AG08396 (cell line): Measurements from ENCODE around the gene DSG3.

ENCODE experiments used
- DNase-seq: peaks from one replicate; pipeline ENCODE4 v3.0.0; 2012; ENCODE audit warnings: low spot score, mixed read lengths

The DSG3 gene, protein sequence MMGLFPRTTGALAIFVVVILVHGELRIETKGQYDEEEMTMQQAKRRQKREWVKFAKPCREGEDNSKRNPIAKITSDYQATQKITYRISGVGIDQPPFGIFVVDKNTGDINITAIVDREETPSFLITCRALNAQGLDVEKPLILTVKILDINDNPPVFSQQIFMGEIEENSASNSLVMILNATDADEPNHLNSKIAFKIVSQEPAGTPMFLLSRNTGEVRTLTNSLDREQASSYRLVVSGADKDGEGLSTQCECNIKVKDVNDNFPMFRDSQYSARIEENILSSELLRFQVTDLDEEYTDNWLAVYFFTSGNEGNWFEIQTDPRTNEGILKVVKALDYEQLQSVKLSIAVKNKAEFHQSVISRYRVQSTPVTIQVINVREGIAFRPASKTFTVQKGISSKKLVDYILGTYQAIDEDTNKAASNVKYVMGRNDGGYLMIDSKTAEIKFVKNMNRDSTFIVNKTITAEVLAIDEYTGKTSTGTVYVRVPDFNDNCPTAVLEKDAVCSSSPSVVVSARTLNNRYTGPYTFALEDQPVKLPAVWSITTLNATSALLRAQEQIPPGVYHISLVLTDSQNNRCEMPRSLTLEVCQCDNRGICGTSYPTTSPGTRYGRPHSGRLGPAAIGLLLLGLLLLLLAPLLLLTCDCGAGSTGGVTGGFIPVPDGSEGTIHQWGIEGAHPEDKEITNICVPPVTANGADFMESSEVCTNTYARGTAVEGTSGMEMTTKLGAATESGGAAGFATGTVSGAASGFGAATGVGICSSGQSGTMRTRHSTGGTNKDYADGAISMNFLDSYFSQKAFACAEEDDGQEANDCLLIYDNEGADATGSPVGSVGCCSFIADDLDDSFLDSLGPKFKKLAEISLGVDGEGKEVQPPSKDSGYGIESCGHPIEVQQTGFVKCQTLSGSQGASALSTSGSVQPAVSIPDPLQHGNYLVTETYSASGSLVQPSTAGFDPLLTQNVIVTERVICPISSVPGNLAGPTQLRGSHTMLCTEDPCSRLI

GRCh38 chr18:31447530-31448191 lies at the start of gene DSG3:
TSS of gene DSG3 (plus strand) at chr18:31447741. CDS start at chr18:31447878, 137 bp downstream.
- DNase-seq, result no peak

GRCh38 chr18:31398191-31398590 lies 49.4 kb upstream of the DSG3 start:
- DNase-seq, result no peak

- DNase-seq, result no peak
Measured at GRCh38 chr18:31399306-31400032, 48.1 kb upstream of the DSG3 start.

- DNase-seq, result no peak
Measured at GRCh38 chr18:31401156-31402025, 46.1 kb upstream of the DSG3 start.

GRCh38 chr18:31402026-31402373 lies 45.5 kb upstream of the DSG3 start:
- DNase-seq, result no peak

GRCh38 chr18:31403409-31403808 lies 44.1 kb upstream of the DSG3 start:
- DNase-seq, result no peak

GRCh38 chr18:31407649-31408048 lies 39.9 kb upstream of the DSG3 start:
- no peak for DNase-seq

DNA sequence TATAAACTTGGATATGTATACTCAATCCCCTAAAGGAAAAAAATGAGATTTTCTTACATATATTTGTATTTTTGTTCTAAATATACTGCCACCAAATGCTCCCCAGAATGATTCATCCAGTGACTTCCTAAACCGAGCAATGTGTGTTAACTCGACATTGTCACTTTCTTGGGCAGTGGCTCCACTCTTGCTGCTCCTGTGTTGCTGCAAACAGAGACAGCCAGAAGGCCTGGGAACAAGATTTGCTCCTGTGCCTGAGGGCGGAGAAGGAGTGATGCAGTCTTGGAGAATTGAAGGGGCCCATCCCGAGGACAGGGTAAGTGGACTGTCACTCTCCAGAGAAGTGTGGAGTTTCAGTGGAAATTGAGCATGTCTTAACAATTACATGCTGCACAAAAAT lies 38.3 kb upstream of the DSG3 start:
- no peak for DNase-seq

DNA sequence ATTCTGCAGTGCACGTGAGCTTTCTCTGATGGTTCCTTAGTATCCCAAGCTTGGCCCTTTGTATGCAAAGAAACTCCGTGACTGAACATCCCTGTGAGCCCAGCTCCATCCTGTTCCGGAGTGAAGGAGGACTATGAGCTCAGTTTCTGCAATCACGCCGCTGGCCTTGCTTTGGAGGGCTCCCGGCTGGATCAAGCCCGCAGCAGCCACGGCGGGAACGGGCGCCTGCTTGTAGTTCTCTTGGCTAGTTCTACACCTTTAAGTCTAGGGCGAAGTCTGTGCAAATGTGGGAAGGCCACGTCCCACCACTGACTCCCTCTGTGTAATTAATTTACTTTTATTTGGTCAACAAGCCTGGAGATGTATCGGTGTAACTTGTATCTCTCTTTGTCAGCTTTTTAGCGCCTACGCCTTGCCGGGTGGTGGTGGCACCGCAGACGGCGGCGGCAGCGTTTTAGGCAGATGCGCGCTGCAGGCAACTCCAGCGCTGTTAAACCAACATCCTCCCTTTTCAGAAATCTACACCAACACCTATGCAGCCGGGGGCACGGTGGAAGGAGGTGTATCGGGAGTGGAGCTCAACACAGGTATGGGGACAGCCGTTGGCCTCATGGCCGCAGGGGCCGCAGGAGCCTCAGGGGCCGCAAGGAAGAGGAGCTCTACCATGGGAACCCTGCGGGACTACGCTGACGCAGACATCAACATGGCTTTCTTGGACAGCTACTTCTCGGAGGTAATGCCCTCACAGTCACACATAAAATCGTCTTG lies 36.6 kb upstream of the DSG3 start:
- no peak for DNase-seq

- no peak for DNase-seq
Measured at GRCh38 chr18:31413137-31413536, 34.4 kb upstream of the DSG3 start.

DNA sequence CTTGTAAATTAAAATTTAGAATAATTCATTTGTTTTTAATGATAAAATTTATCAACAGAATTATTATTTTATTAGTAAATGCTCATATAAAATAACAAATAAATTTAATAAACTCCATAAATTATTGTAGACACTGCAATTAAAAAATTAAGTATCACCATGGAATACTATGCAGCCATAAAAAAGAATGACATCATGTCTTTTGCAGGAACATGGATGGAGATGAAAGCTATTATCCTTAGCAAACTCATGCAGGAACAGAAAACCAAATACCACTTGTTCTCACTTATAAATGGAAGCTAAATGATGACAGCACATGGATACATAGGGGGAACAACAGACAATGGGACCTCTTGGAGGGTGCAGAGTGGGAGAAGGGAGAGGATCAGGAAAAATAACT lies 29.7 kb upstream of the DSG3 start:
- no peak for DNase-seq

- DNase-seq, result no peak
Measured at GRCh38 chr18:31419457-31419932, 28.0 kb upstream of the DSG3 start.

GRCh38 chr18:31420032-31420431 lies 27.5 kb upstream of the DSG3 start:
- no peak for DNase-seq

DNA sequence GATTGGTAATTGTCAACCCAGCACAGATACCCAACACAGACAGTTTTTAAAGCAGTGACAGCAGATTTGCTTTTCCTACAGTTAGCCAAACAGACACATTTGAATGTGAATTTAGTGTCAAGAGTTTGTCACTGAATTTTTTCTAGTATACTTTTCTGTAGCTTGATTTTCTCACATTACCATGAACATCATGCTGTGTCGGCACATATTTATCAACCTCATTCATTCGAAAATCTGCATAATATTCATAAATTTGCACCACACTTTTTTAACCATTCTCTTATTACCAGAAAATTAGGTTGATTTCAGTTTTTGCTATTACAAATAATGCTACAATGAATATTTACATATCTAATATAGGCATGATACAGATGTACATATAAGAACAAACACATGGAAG lies 27.0 kb upstream of the DSG3 start:
- DNase-seq, result no peak

DNA sequence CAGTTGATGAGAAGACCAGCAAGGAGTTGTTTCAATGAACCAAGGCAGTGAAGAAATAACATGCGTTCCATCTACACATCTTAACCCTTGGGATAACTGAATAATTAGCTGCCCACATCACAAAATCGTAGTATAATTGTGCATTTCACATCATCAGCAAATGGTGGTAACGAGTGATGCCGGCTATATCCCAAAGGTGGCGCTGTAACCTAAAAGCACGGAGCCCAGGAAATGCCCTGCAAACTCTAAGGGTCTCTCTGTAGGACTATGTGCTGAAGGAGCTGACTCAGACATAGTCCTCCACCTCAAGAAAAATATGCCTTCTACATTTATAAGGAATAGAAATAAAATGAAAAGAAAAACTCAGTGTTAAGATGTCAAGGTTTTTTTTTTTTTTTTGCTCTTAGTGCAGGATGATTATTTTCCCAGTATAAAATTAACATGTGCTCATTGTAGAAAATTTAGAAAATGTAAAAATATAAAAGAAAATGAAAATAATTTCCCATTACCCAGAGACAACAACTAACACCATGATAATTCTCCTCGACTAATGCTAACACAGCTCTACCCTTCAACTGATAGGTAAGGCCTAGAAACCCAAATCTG lies 23.1 kb upstream of the DSG3 start:
- DNase-seq, result no peak

GRCh38 chr18:31426021-31426420 lies 21.5 kb upstream of the DSG3 start:
- DNase-seq, result no peak

DNA sequence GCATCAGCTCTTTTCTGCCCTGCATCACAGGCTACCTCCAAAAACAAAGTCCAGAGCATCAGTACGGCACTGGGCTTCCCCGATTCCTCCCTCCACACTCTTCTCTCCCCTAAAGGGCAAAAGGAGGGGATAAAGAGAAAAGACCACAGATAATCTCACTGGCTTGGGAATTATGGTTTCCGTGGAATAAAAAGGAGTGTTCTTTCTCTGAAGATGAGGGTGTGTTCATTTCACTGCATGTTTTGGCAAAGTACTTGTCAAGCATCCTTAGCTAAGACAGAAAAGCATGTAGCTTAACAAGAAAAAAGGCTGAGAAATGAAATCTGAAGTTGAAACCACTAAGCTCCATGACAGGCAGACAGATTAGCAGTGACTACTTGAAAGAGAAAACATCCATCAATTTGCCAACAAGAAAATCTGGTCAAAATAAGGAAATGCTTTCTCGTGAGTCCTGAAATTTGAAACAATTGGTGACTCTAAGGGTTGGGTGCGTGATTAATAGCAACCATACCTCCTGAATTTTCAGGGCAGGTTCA lies 20.6 kb upstream of the DSG3 start:
- DNase-seq, result no peak

DNA sequence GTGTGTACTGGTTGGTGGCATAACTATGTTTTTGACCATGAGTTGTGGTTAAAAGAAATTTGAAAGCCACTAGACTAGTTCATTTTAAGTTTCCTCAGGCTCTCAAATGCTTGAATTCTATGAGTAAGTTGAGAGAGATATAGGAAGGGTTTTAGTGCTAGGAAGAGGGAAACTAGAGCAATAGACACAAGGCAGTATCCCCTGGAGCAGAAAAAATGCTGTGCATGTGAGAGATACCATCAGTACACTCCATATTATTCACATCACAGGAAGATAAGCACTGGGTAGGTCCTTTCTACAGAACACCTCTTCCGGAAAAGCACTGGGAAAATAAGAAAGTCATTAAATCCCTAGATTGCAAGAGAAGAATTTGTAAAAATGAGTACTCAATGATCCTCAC lies 19.3 kb upstream of the DSG3 start:
- no peak for DNase-seq

DNA sequence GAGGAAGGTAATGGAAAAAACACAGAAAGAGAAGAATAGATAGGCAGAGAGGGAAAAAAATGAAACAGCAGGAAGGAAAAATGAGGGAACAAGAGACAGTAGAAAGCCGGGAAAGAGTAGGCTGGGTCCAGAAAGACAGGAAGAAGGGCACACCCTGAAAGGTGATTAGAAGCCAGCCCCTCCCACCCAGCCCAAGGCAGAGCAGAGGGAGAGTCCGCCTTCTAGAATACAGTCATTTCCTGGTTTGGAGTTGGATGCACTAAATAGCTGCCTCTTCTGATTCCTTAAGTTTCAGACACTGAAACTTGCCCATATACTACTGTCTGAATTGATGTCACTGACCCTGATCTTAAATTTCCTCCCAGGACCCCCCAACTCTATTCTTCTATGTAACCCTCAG lies 17.9 kb upstream of the DSG3 start:
- no peak for DNase-seq
